ENCODE measurements around the gene CENPX. TPM values are rescaled to one million over a fixed set of nuclear protein-coding genes. Genes with fewer than 3 reads are reported as not detected.

CENPX gene
- total RNA-seq, 1 donor from 2014 or later: 20.9 TPM

GRCh38 chr17:82033359-82034085 lies 10.8 kb upstream of the CENPX start:
- H3K27me3 ChIP-seq (ENCODE audit: control insufficient read depth in 3 of 3, insufficient read depth in 3 of 3, low read length in 3 of 3): peaks cover 6 to 18% (median 7%) of the 10 kb centered on the region in 3 donors
- H3K36me3 ChIP-seq (ENCODE audit: control insufficient read depth in 3 of 3, insufficient read depth in 3 of 3, low read length in 3 of 3): peaks cover 0 to 8% (median 7%) of the 10 kb centered on the region in 3 donors
- no peaks in the 10 kb centered on the region for H3K9me3 ChIP-seq (ENCODE audit: control insufficient read depth in 3 of 3, low read length in 3 of 3)
- no peak overlapping the region for H3K27ac ChIP-seq (ENCODE audit: low read depth, low read length)
- peak overlapping the region in 1 of 3 donors; percentile 8 for H3K9ac ChIP-seq (ENCODE audit: low read depth in 1 of 3, low read length in 3 of 3)
- H3K4me3 ChIP-seq (ENCODE audit: low read length in 3 of 3): no peak overlapping the region
- peaks cover 17 to 47% (median 45%) of the 10 kb centered on the region in 3 donors for H3K4me1 ChIP-seq (ENCODE audit: control insufficient read depth in 3 of 3, insufficient read depth in 3 of 3, low read length in 3 of 3)

DNA sequence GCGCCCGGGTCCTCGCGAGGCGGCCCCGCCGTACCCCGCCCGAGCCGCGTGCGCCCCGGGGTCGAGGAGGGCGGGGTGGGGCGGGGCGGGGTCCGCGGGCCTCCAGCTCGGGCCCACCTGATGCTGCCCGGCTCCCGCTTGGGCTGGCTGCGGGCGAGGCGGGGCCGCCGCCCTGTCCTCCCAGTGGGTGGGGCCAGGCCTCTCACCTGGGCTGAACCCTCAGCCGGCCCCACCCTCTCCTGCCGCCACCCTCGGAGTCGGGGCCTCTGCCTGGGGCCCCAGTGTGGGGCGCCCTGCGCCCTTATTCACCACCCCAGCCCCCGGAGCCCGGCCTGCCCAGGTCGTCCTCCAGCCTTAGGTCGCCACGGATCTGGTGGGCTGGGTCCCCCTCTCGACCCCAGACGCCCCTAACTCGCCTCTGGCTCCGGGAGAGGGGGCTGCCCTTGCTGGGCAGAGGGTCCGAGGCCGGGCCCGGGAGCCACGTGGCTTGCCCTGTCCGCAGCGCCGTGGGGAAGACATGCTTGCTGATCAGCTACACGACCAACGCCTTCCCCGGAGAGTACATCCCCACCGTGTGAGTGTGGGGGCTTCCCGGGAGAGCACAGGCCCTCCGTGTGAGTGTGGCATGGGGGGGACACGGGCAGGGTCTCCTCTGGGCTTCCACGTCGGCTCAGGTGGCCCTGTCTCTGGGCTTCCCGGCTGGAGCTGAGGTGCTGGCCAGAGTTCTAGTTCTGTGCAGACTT lies 9.4 kb upstream of the CENPX start:
- H3K4me3 ChIP-seq (ENCODE audit: low read length in 3 of 3): no peak overlapping the region
- H3K36me3 ChIP-seq (ENCODE audit: control insufficient read depth in 3 of 3, insufficient read depth in 3 of 3, low read length in 3 of 3): peaks cover 2 to 11% (median 7%) of the 10 kb centered on the region in 3 donors
- peaks cover 6 to 18% (median 7%) of the 10 kb centered on the region in 3 donors for H3K27me3 ChIP-seq (ENCODE audit: control insufficient read depth in 3 of 3, insufficient read depth in 3 of 3, low read length in 3 of 3)
- H3K9me3 ChIP-seq (ENCODE audit: control insufficient read depth in 3 of 3, low read length in 3 of 3): no peaks in the 10 kb centered on the region
- H3K9ac ChIP-seq (ENCODE audit: low read depth in 1 of 3, low read length in 3 of 3): peak overlapping the region in 1 of 3 donors; percentile 40
- H3K27ac ChIP-seq (ENCODE audit: low read depth, low read length): no peak overlapping the region
- peaks cover 13 to 40% (median 40%) of the 10 kb centered on the region in 3 donors for H3K4me1 ChIP-seq (ENCODE audit: control insufficient read depth in 3 of 3, insufficient read depth in 3 of 3, low read length in 3 of 3)

GRCh38 chr17:82031303-82031884 lies 8.7 kb upstream of the CENPX start, which contains the start of gene RAC3:
RAC3 (plus strand) TSS chr17:82031678; CDS start chr17:82031762, 84 bp downstream.
- Histone ChIP-seq H3K4me3 (ENCODE audit: low read length in 3 of 3) (peak within 1 kb of the TSS; percentile 7 to 71 (median 54)), H3K27ac (ENCODE audit: low read depth, low read length) (no peak within 1 kb of the TSS), H3K9me3 (ENCODE audit: control insufficient read depth in 3 of 3, low read length in 3 of 3) (no peaks in the 10 kb centered on the region), H3K4me1 (ENCODE audit: control insufficient read depth in 3 of 3, insufficient read depth in 3 of 3, low read length in 3 of 3) (peaks cover 8 to 34% (median 34%) of the 10 kb centered on the region in 3 donors), H3K36me3 (ENCODE audit: control insufficient read depth in 3 of 3, insufficient read depth in 3 of 3, low read length in 3 of 3) (peaks cover 2 to 14% (median 7%) of the 10 kb centered on the region in 3 donors), H3K9ac (ENCODE audit: low read depth in 1 of 3, low read length in 3 of 3) (peak within 1 kb of the TSS in 1 of 3 donors; percentile 50), H3K27me3 (ENCODE audit: control insufficient read depth in 3 of 3, insufficient read depth in 3 of 3, low read length in 3 of 3) (peaks cover 6 to 18% (median 7%) of the 10 kb centered on the region in 3 donors)

- Histone ChIP-seq H3K4me1 (ENCODE audit: control insufficient read depth in 3 of 3, insufficient read depth in 3 of 3, low read length in 3 of 3) (peaks cover 3 to 27% (median 27%) of the 10 kb centered on the region in 3 donors), H3K9me3 (ENCODE audit: control insufficient read depth in 3 of 3, low read length in 3 of 3) (no peaks in the 10 kb centered on the region), H3K27ac (ENCODE audit: low read depth, low read length) (no peak overlapping the region), H3K9ac (ENCODE audit: low read depth in 1 of 3, low read length in 3 of 3) (peak overlapping the region in 1 of 3 donors; percentile 50), H3K27me3 (ENCODE audit: control insufficient read depth in 3 of 3, insufficient read depth in 3 of 3, low read length in 3 of 3) (peaks cover 6 to 18% (median 7%) of the 10 kb centered on the region in 3 donors), H3K36me3 (ENCODE audit: control insufficient read depth in 3 of 3, insufficient read depth in 3 of 3, low read length in 3 of 3) (peaks cover 2 to 10% (median 4%) of the 10 kb centered on the region in 3 donors), H3K4me3 (ENCODE audit: low read length in 3 of 3) (peak overlapping the region; percentile 7 to 71 (median 54))
These were observed 8.0 kb upstream of the CENPX start for GRCh38 chr17:82030470-82031302.

DNA sequence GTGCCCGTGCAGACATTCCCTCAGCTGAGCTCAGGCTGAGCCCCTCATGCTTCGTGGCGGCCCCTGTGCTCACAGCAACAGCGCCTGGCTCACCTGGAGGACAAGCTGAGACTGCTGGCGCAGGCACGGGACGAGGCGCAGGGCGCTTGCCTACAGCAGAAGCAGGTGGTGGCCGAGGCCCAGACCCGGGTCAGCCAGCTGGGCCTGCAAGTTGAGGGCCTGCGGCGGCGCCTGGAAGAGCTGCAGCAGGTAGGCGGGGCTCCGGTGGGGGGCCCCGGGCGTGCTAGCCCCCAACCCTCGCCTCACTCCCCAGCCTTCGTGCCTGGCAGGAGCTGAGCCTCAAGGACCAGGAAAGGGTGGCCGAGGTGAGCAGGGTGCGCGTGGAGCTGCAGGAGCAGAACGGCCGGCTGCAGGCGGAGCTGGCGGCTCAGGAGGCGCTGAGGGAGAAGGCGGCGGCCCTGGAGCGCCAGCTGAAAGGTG lies 7.4 kb upstream of the CENPX start:
- Histone ChIP-seq H3K4me3 (ENCODE audit: low read length in 3 of 3) (peak overlapping the region in 2 of 3 donors; percentile 54 to 71), H3K9ac (ENCODE audit: low read depth in 1 of 3, low read length in 3 of 3) (peak overlapping the region in 1 of 3 donors; percentile 50), H3K4me1 (ENCODE audit: control insufficient read depth in 3 of 3, insufficient read depth in 3 of 3, low read length in 3 of 3) (peaks cover 3 to 24% (median 23%) of the 10 kb centered on the region in 3 donors), H3K36me3 (ENCODE audit: control insufficient read depth in 3 of 3, insufficient read depth in 3 of 3, low read length in 3 of 3) (peaks cover 0 to 6% (median 2%) of the 10 kb centered on the region in 3 donors), H3K27me3 (ENCODE audit: control insufficient read depth in 3 of 3, insufficient read depth in 3 of 3, low read length in 3 of 3) (peaks cover 6 to 18% (median 7%) of the 10 kb centered on the region in 3 donors), H3K9me3 (ENCODE audit: control insufficient read depth in 3 of 3, low read length in 3 of 3) (no peaks in the 10 kb centered on the region), H3K27ac (ENCODE audit: low read depth, low read length) (no peak overlapping the region)

GRCh38 chr17:82029391-82029790 lies 6.7 kb upstream of the CENPX start:
- H3K27me3 ChIP-seq (ENCODE audit: control insufficient read depth in 3 of 3, insufficient read depth in 3 of 3, low read length in 3 of 3): peaks cover 6 to 18% (median 7%) of the 10 kb centered on the region in 3 donors
- no peak overlapping the region for H3K27ac ChIP-seq (ENCODE audit: low read depth, low read length)
- peaks cover 0 to 6% (median 2%) of the 10 kb centered on the region in 3 donors for H3K36me3 ChIP-seq (ENCODE audit: control insufficient read depth in 3 of 3, insufficient read depth in 3 of 3, low read length in 3 of 3)
- no peak overlapping the region for H3K4me3 ChIP-seq (ENCODE audit: low read length in 3 of 3)
- no peaks in the 10 kb centered on the region for H3K9me3 ChIP-seq (ENCODE audit: control insufficient read depth in 3 of 3, low read length in 3 of 3)
- peaks cover 3 to 26% (median 24%) of the 10 kb centered on the region in 3 donors for H3K4me1 ChIP-seq (ENCODE audit: control insufficient read depth in 3 of 3, insufficient read depth in 3 of 3, low read length in 3 of 3)
- no peak overlapping the region for H3K9ac ChIP-seq (ENCODE audit: low read depth in 1 of 3, low read length in 3 of 3)

DNA sequence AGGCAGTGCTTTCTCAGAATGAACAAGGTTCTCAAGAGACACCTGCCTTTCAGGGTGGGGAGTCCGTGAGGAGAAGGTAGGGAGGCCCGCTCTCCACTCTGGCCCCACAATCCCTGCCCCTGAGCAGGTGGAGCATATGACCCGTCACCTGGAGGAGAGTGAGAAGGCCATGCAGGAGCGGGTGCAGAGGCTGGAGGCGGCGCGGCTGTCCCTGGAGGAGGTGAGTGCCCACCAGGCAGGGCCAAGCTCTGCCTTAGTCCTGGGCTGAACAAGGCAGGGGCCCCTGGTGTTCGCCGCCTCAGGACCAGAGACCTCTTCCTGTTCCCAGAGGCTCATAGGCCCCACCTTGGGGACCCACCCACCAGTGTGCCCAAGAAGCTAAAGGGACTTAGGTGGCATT lies 6.3 kb upstream of the CENPX start:
- Histone ChIP-seq H3K9ac (ENCODE audit: low read depth in 1 of 3, low read length in 3 of 3) (no peak overlapping the region), H3K9me3 (ENCODE audit: control insufficient read depth in 3 of 3, low read length in 3 of 3) (no peaks in the 10 kb centered on the region), H3K27me3 (ENCODE audit: control insufficient read depth in 3 of 3, insufficient read depth in 3 of 3, low read length in 3 of 3) (peaks cover 6 to 18% (median 7%) of the 10 kb centered on the region in 3 donors), H3K4me1 (ENCODE audit: control insufficient read depth in 3 of 3, insufficient read depth in 3 of 3, low read length in 3 of 3) (peaks cover 5 to 30% (median 28%) of the 10 kb centered on the region in 3 donors), H3K36me3 (ENCODE audit: control insufficient read depth in 3 of 3, insufficient read depth in 3 of 3, low read length in 3 of 3) (peaks cover 0 to 6% (median 2%) of the 10 kb centered on the region in 3 donors), H3K27ac (ENCODE audit: low read depth, low read length) (no peak overlapping the region), H3K4me3 (ENCODE audit: low read length in 3 of 3) (no peak overlapping the region)

DNA sequence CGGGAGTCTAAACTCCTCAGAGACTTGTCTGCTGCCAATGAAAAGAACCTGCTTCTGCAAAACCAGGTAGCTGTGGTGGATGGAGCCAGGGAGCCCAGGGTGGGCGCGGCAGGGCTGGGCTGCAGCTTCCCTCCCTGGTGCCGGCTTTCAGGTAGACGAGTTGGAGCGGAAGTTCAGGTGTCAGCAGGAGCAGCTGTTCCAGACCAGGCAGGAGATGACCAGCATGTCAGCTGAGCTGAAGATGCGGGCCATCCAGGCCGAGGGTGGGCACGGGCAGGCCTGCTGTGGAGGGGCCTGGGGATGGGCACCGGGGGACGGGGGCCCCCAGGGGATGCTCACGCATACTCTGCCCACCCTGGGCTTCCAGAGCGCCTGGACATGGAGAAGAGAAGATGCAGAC lies 5.6 kb upstream of the CENPX start:
- Histone ChIP-seq H3K4me3 (ENCODE audit: low read length in 3 of 3) (no peak overlapping the region), H3K27ac (ENCODE audit: low read depth, low read length) (no peak overlapping the region), H3K27me3 (ENCODE audit: control insufficient read depth in 3 of 3, insufficient read depth in 3 of 3, low read length in 3 of 3) (peaks cover 6 to 14% (median 7%) of the 10 kb centered on the region in 3 donors), H3K9ac (ENCODE audit: low read depth in 1 of 3, low read length in 3 of 3) (no peak overlapping the region), H3K36me3 (ENCODE audit: control insufficient read depth in 3 of 3, insufficient read depth in 3 of 3, low read length in 3 of 3) (peaks cover 0 to 6% (median 2%) of the 10 kb centered on the region in 3 donors), H3K4me1 (ENCODE audit: control insufficient read depth in 3 of 3, insufficient read depth in 3 of 3, low read length in 3 of 3) (peaks cover 11 to 37% (median 34%) of the 10 kb centered on the region in 3 donors), H3K9me3 (ENCODE audit: control insufficient read depth in 3 of 3, low read length in 3 of 3) (no peaks in the 10 kb centered on the region)
